ENCODE data around the gene NRG3.

- TF ChIP-seq, protein P1, sequence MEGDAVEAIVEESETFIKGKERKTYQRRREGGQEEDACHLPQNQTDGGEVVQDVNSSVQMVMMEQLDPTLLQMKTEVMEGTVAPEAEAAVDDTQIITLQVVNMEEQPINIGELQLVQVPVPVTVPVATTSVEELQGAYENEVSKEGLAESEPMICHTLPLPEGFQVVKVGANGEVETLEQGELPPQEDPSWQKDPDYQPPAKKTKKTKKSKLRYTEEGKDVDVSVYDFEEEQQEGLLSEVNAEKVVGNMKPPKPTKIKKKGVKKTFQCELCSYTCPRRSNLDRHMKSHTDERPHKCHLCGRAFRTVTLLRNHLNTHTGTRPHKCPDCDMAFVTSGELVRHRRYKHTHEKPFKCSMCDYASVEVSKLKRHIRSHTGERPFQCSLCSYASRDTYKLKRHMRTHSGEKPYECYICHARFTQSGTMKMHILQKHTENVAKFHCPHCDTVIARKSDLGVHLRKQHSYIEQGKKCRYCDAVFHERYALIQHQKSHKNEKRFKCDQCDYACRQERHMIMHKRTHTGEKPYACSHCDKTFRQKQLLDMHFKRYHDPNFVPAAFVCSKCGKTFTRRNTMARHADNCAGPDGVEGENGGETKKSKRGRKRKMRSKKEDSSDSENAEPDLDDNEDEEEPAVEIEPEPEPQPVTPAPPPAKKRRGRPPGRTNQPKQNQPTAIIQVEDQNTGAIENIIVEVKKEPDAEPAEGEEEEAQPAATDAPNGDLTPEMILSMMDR (IDR thresholded peaks at IDR 0.05): no peak
- TF ChIP-seq POLR2A (IDR thresholded peaks at IDR 0.05): no peak
Observed at GRCh38 chr10:81862596-81862995, 12.4 kb upstream of the NRG3 start.
